HEK293 (cell line): ENCODE results near the gene THOC1.

ENCODE experiments used
- REST ChIP-seq: fragments of 450-650 bp; formaldehyde crosslinking; IDR thresholded peaks from 2 replicates; pipeline ENCODE4 v1.5.1; 2016; ENCODE audit warnings: missing biosample characterization, missing genetic modification characterization
- YY1 ChIP-seq: fragments of 450-650 bp; formaldehyde crosslinking; IDR thresholded peaks from 2 replicates; pipeline ENCODE4 v1.5.1; 2018; ENCODE audit warnings: missing biosample characterization, missing genetic modification characterization
- ZNF391 ChIP-seq: fragments of 450-650 bp; formaldehyde crosslinking; IDR thresholded peaks from 2 replicates; pipeline ENCODE4 v1.5.1; 2016; ENCODE audit warnings: low read depth, missing biosample characterization, missing genetic modification characterization, borderline replicate concordance
- ZNF571 ChIP-seq: fragments of 450-650 bp; formaldehyde crosslinking; IDR thresholded peaks from 2 replicates; pipeline ENCODE4 v1.5.0; 2017; ENCODE audit warnings: missing biosample characterization, missing genetic modification characterization

GRCh38 chr18:172361-172760 is 95.5 kb downstream of the THOC1 start:
- TF ChIP-seq YY1 (no peak), ZNF571 (tag by site-specific recombination) (no peak), REST (no peak), ZNF391 (tag by site-specific recombination) (no peak)
